Karpas-422 (cell line): ENCODE data around the gene NASP. TPM values are rescaled to one million over a fixed set of nuclear protein-coding genes. Genes with fewer than 3 reads are reported as not detected.

Source experiments
- small RNA-seq: library from RNA; depleted of rRNA; stranded (forward); fragments of <200 nt; gene quantifications from one replicate; pipeline ENCODE3, GENCODE V24; 2014
- total RNA-seq: library from RNA; depleted of rRNA; stranded (reverse); fragments of >200 nt; shearing (Covaris generic); gene quantifications from 2 replicates; pipeline ENCODE4 v1.2.3, GENCODE V29; 2014; ENCODE audit warnings: low replicate concordance; rRNA removed

The NASP gene
- total RNA-seq, 1 experiment from 2014 or later = 61.8 TPM

Small RNA genes within 50 kb of the gene (small RNA-seq; reads per million reads assigned to genes)
- gene AL355480.1 = not detected
- not detected for gene AL355480.2
- gene AL355480.3 = not detected
- gene AL355480.4 = not detected

Other genes starting within 250 kb of the NASP start
- 8.9 and 12.7 TPM in 2 replicates for gene TOE1, start 243.9 kb upstream of the NASP start, total RNA-seq
- 40.8 and 53.9 TPM in 2 replicates for gene MUTYH, start 243.6 kb upstream of the NASP start, total RNA-seq
- 1.3 and 1.5 TPM in 2 replicates for gene TESK2, start 92.9 kb upstream of the NASP start, total RNA-seq
- gene CCDC163, start 84.0 kb upstream of the NASP start, total RNA-seq = 5.8 and 9.0 TPM in 2 replicates
- gene MMACHC, start 83.7 kb upstream of the NASP start, total RNA-seq = 5.5 and 13.8 TPM in 2 replicates
- 289 and 397 TPM in 2 replicates for gene PRDX1, start 62.2 kb upstream of the NASP start, total RNA-seq
- 79.0 and 120 TPM in 2 replicates for gene AKR1A1, start 33.2 kb upstream of the NASP start, total RNA-seq
- gene CCDC17, start 40.0 kb downstream of the NASP start, total RNA-seq = 1.6 and 4.1 TPM in 2 replicates
- gene GPBP1L1, start 102.5 kb downstream of the NASP start, total RNA-seq = 95.8 and 98.0 TPM in 2 replicates
- 28.9 and 86.1 TPM in 2 replicates for gene TMEM69, start 104.1 kb downstream of the NASP start, total RNA-seq
- gene IPP, start 166.6 kb downstream of the NASP start, total RNA-seq = 5.3 and 8.2 TPM in 2 replicates
- 49.5 and 52.8 TPM in 2 replicates for gene MAST2, start 219.6 kb downstream of the NASP start, total RNA-seq